BE2C (cell line): Measurements from ENCODE around the gene PPARA.

Experiments
- DNase-seq: peaks from one replicate; pipeline ENCODE4 v3.0.0-alpha.2; 2020
- H3K27me3 ChIP-seq: fragments of 250-450 bp; sonication (Bioruptor Pico); 2 replicates; pipeline ENCODE4 v1.5.1; 2020; ENCODE audit warnings: mild to moderate bottlenecking
- H3K36me3 ChIP-seq: fragments of 250-450 bp; sonication (Bioruptor Pico); 2 replicates; pipeline ENCODE4 v1.5.1; 2020; ENCODE audit warnings: mild to moderate bottlenecking
- H3K4me1 ChIP-seq: fragments of 250-450 bp; sonication (Bioruptor Pico); 2 replicates; pipeline ENCODE4 v1.5.1; 2020
- H3K4me3 ChIP-seq: 2 replicates; pipeline ENCODE4 v1.5.1; 2011; ENCODE audit warnings: low read depth, low read length
- H3K9me3 ChIP-seq: fragments of 250-450 bp; sonication (Bioruptor Pico); 2 replicates; pipeline ENCODE4 v1.5.1; 2020
- TF ChIP-seq, protein P1 (sequence below): IDR thresholded peaks from 2 replicates; pipeline ENCODE4 v1.5.1; 2012; ENCODE audit warnings: mild to moderate bottlenecking, low read depth, low read length

PPARA gene

DNA sequence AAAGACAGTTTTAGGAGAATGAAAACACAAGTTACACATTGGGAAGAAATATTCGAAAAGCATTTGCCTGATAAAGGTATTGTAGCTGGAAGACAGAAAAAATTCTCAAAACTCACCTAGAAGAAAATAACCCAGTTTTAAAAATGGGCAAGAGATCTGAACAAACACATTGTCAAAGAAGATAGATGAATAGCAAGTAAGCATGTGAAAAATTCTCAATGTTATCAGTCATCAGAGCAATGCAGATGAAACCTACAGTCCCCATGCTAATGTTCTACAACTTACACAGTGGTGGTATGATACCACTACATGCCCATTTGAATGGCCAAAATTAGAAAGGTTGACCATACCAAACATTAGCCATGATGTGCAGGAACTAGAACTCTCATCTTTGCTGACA, 29.4 kb downstream of the PPARA start:
- H3K9me3 ChIP-seq: peaks cover 9% of the 10 kb centered on the region
- no peak overlapping the region for H3K4me3 ChIP-seq
- no peaks in the 10 kb centered on the region for H3K4me1 ChIP-seq
- no peaks in the 10 kb centered on the region for H3K27me3 ChIP-seq
- no peak for DNase-seq
- H3K36me3 ChIP-seq: no peaks in the 10 kb centered on the region
- TF ChIP-seq, protein P1, sequence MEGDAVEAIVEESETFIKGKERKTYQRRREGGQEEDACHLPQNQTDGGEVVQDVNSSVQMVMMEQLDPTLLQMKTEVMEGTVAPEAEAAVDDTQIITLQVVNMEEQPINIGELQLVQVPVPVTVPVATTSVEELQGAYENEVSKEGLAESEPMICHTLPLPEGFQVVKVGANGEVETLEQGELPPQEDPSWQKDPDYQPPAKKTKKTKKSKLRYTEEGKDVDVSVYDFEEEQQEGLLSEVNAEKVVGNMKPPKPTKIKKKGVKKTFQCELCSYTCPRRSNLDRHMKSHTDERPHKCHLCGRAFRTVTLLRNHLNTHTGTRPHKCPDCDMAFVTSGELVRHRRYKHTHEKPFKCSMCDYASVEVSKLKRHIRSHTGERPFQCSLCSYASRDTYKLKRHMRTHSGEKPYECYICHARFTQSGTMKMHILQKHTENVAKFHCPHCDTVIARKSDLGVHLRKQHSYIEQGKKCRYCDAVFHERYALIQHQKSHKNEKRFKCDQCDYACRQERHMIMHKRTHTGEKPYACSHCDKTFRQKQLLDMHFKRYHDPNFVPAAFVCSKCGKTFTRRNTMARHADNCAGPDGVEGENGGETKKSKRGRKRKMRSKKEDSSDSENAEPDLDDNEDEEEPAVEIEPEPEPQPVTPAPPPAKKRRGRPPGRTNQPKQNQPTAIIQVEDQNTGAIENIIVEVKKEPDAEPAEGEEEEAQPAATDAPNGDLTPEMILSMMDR: no peak

DNA sequence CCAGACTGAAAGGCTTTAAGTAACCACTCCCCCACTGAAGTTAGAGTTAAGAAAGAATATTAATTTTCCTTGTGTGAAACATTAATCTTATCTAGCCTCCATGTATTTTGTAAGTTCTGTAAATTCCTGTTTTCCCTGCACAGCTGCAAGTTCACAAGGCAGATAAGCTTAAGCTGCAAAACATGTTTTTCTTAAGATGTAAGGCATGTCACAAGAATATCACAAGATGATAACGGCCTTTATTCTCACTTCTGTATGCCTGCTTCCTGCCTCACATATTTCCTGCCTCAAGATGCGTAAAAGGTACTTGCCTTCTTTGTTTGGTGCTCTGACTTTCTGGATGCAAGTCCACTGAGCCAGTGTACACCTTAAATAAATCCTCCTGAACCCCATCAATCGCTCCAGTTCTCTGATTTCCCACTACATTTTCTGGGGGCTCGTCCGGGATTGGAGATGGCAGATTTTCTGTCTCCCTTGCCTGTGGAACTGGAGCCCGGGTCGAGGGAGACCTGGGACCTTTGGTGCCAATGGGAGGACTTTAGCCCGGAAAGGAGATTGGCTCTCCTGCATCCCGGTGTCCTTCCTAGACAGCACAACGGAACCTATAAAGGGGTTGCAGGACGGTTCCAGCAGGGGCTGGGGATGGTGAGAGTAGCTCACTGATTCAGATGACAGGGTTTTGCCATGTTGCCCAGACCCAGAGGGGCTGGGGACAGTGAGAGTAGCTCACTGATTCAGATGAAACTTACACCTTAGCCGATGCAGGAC, 30.2 kb downstream of the PPARA start:
- Histone ChIP-seq H3K4me3 (no peak overlapping the region), H3K36me3 (no peaks in the 10 kb centered on the region), H3K9me3 (peaks cover 9% of the 10 kb centered on the region), H3K27me3 (no peaks in the 10 kb centered on the region), H3K4me1 (no peaks in the 10 kb centered on the region)
- TF ChIP-seq, protein P1: no peak
- no peak for DNase-seq

DNA sequence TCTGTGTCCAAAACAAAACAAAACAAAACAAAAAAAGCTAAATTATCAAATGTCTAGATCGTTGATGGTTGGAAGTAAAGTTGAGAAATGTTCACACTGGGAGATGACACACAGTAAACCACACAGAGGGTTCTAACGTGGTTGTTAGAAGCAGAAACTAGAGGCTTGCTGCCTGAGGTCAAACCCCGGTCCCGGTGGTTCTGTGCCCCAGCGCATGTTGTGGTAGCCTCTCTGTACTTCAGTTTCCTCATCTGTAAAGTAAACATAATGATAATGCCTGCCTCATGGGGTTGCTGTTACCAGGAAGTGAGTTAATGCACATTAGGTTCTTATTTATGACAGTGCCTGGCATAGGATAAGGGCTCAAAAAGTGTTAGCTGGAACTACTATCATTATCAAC, 33.4 kb downstream of the PPARA start:
- no peak overlapping the region for H3K4me3 ChIP-seq
- no peaks in the 10 kb centered on the region for H3K4me1 ChIP-seq
- TF ChIP-seq, protein P1: no peak
- no peaks in the 10 kb centered on the region for H3K27me3 ChIP-seq
- peaks cover 9% of the 10 kb centered on the region for H3K9me3 ChIP-seq
- no peak for DNase-seq
- H3K36me3 ChIP-seq: no peaks in the 10 kb centered on the region

DNA sequence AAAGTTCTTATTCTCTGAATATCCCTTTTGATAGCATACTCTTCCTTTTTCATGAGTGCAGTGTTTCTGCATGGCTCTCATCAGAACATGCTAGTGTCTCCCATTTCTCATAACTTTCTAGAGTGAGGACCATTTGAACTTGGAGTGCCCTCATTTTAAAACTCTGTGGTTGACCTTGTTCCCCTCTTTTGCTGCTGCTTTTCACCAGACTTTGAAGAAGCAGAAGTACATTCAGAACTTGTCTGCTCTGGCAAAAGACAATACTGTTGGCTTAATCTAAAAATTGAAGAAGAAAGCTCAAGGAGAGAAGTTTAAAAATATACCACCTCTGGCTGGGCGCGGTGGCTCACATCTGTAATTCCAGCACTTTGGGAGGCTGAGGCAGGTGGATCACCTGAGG, 35.0 kb downstream of the PPARA start:
- Histone ChIP-seq H3K36me3 (no peaks in the 10 kb centered on the region), H3K4me1 (no peaks in the 10 kb centered on the region), H3K27me3 (no peaks in the 10 kb centered on the region), H3K9me3 (peaks cover 9% of the 10 kb centered on the region), H3K4me3 (no peak overlapping the region)
- TF ChIP-seq, protein P1: no peak
- DNase-seq: no peak

DNA sequence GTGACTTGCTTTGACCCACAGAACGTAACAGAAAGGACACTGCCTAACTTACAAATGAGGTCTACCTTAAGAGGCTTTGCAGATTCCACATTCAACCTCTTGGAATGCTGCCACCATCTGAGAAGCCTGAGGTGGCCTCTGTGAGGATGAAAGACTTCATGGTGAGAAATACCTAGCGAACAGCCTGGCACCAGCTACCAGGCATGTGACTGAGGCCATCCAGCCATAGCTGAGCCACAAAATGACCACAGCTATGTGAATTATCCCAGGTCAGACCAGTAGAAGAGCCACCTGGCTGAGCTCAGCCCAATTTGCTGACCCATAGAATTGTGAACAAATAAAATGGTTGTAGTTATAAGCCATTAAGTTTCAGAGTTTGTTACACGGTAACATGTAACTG, 37.5 kb downstream of the PPARA start:
- no peaks in the 10 kb centered on the region for H3K4me1 ChIP-seq
- H3K27me3 ChIP-seq: no peaks in the 10 kb centered on the region
- TF ChIP-seq, protein P1: no peak
- no peaks in the 10 kb centered on the region for H3K9me3 ChIP-seq
- H3K36me3 ChIP-seq: no peaks in the 10 kb centered on the region
- DNase-seq: no peak
- no peak overlapping the region for H3K4me3 ChIP-seq

DNA sequence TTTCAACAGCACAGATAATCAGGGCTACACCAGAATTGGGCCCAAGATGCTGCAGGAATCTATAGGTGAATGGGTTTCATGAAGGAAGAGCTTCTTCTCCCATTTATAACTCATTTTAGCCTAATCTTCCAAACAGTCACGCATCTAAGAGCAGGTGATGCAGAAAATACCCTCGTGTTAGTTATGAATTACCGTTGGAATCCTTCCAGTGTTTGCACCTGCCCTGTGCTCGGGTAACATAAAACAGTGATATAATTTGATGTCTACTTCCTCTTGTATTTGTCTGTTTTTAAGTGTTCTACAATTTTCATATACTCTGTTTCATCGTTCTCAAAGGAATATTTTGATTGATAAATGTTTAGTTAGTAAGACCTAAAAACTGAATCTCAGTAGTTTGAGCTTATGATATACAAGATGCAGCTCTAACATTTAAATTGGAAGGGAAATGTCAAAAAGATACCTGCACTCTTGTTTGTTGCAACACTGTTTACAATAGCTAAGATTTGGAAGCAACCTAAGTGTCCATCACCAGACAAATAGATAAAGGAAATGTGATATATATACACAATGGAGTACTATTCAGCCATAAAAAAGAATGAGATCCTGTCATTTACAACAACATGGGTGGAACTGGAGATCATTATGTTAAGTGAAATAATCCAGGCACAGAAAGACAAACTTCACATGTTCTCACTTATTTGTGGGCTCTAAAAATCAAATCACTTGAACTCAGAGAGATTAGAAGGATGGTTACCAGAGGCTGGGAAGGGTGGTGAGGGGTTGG, 42.1 kb downstream of the PPARA start:
- Histone ChIP-seq H3K4me3 (no peak overlapping the region), H3K27me3 (no peaks in the 10 kb centered on the region), H3K4me1 (peaks cover 8% of the 10 kb centered on the region; the same call in 1 of the 2 replicates), H3K36me3 (no peaks in the 10 kb centered on the region), H3K9me3 (no peaks in the 10 kb centered on the region)
- TF ChIP-seq, protein P1: no peak
- DNase-seq: no peak
